Measurements from ENCODE around the gene TMEM236. TPM values are rescaled to one million over a fixed set of nuclear protein-coding genes. Genes with fewer than 3 reads are reported as not detected.

The TMEM236 gene
- total RNA-seq, 1 experiment from 2014 or later, result 0.24 TPM

DNA sequence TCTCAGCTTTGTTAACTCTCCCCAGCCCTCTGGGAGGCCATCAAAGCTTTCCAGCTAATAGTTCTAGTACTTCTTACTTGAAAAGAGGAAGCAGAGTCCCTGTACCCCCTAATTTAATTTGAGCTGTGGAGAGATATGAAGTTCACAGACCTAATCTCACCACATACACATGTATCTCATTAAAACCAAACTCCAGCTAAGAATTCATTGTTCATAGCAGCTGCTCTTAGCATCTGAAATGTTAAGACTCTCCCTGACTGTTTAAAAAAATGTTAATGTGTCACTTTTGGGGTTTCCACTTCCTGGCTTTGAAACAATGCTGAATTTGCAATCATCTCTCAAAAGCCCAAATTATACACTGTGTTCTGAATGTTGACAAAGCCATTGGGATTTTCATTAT, 41.0 kb downstream of the TMEM236 start:
- Histone ChIP-seq H3K4me2 (no peak overlapping the region), H3K27ac (no peak overlapping the region), H3K4me1 (replicated peaks; ENCODE audit: insufficient read depth) (no peaks in the 10 kb centered on the region), H3F3A (ENCODE audit: insufficient read depth, low read depth) (no peaks in the 10 kb centered on the region), H4K20me1 (ENCODE audit: insufficient read depth) (no peaks in the 10 kb centered on the region), H3K9me3 (ENCODE audit: insufficient read depth, low read depth) (no peaks in the 10 kb centered on the region), H3K36me3 (ENCODE audit: low read depth) (no peaks in the 10 kb centered on the region), H3K4me3 (no peak overlapping the region), H3K9me2 (ENCODE audit: insufficient read depth) (no peaks in the 10 kb centered on the region), H2AFZ (no peak overlapping the region), H3K79me2 (ENCODE audit: low read depth) (no peaks in the 10 kb centered on the region), H3K27me3 (ENCODE audit: insufficient read depth, low read depth) (no peaks in the 10 kb centered on the region)
- no peak for DNase-seq
- TF ChIP-seq, protein P1, sequence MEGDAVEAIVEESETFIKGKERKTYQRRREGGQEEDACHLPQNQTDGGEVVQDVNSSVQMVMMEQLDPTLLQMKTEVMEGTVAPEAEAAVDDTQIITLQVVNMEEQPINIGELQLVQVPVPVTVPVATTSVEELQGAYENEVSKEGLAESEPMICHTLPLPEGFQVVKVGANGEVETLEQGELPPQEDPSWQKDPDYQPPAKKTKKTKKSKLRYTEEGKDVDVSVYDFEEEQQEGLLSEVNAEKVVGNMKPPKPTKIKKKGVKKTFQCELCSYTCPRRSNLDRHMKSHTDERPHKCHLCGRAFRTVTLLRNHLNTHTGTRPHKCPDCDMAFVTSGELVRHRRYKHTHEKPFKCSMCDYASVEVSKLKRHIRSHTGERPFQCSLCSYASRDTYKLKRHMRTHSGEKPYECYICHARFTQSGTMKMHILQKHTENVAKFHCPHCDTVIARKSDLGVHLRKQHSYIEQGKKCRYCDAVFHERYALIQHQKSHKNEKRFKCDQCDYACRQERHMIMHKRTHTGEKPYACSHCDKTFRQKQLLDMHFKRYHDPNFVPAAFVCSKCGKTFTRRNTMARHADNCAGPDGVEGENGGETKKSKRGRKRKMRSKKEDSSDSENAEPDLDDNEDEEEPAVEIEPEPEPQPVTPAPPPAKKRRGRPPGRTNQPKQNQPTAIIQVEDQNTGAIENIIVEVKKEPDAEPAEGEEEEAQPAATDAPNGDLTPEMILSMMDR (conservative IDR thresholded peaks at IDR 0.05), result no peak
- TF ChIP-seq EZH2 (IDR thresholded peaks at IDR 0.05; ENCODE audit: low read depth), result no peak
- CTCF ChIA-PET, result no interaction called here
- POLR2A ChIA-PET (ENCODE audit: unreplicated experiment), result interaction anchor here (0.7 kb wide), 1 partner anchor 43 kb away, joined by 3 read pairs; no protein-coding TSS in a partner anchor
- intact Hi-C loops (cut with micrococcal nuclease; ENCODE audit: unreplicated experiment), result no loop called here
- no TSS peak for BruUV-seq (replicated peaks)

DNA sequence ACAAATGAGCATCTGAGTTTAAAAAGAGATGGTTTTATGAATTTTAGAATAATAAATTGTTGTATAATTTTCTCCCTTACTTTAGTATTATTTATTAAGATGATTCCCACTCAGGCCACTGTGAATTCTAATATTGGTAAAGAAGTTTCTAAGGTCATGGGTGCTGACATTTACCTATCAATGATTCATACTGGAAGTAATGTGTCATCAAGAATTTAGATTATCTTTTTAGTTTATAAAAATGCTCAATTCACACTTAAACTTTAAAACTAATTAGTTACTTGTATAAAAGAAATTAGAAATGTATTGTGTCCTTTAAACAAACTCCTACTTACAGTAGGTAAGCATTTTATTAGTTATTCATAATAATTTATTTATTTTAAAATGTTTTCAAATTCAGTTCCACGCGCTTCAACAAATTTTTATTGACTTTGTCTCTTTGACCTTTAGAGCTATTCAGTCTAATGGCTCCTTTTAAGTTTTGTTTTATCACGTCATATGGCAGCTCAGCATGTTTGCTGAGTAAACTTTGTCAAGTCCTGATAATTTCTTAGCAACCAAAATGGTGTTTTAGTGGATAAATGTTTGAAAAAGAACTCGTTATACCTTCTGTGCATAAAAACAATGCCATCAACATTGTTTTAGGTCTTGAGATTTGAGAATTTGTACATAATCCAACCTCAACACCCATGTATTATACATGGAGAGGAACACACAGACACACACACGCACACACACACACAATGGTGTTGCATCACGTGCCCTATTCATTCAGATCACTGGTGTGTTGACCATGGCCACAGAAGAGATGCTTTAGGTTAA, 42.0 kb downstream of the TMEM236 start:
- no peak overlapping the region for H3K4me2 ChIP-seq
- no peaks in the 10 kb centered on the region for H3K36me3 ChIP-seq (ENCODE audit: low read depth)
- ChIA-PET POLR2A (ENCODE audit: unreplicated experiment) (interaction anchor here (0.7 kb wide), 1 partner anchor 42 kb away, joined by 3 read pairs; no protein-coding TSS in a partner anchor), CTCF (no interaction called here)
- intact Hi-C loops (cut with micrococcal nuclease; ENCODE audit: unreplicated experiment), result no loop called here
- H3K27ac ChIP-seq, result no peak overlapping the region
- no peaks in the 10 kb centered on the region for H3K9me3 ChIP-seq (ENCODE audit: insufficient read depth, low read depth)
- H3K4me1 ChIP-seq (replicated peaks; ENCODE audit: insufficient read depth), result no peaks in the 10 kb centered on the region
- H2AFZ ChIP-seq, result no peak overlapping the region
- H4K20me1 ChIP-seq (ENCODE audit: insufficient read depth), result no peaks in the 10 kb centered on the region
- no peak for DNase-seq
- no TSS peak for BruUV-seq (replicated peaks)
- H3K4me3 ChIP-seq, result no peak overlapping the region
- no peaks in the 10 kb centered on the region for H3K9me2 ChIP-seq (ENCODE audit: insufficient read depth)
- no peak for TF ChIP-seq EZH2 (IDR thresholded peaks at IDR 0.05; ENCODE audit: low read depth)
- TF ChIP-seq, protein P1 (conservative IDR thresholded peaks at IDR 0.05), result no peak
- no peaks in the 10 kb centered on the region for H3K79me2 ChIP-seq (ENCODE audit: low read depth)
- H3K27me3 ChIP-seq (ENCODE audit: insufficient read depth, low read depth), result no peaks in the 10 kb centered on the region
- no peaks in the 10 kb centered on the region for H3F3A ChIP-seq (ENCODE audit: insufficient read depth, low read depth)

DNA sequence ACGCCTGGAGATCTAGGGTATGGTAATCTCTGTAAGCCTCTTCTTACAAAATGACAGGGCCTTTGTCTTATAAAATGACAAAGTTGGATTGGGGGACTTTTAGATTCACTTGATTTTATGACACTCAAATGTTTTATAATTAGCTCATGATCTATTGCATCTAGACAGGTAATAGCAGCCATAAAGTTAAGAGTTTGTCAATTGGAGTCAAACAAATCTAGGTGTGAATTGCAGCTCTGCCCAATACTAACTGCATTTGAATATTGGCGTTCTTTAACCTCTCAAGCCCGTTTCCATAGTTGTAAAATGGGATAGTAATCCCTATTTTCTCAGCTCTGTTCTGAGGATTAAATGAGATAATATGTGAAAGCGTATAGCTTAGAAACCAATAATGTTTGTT, 43.1 kb downstream of the TMEM236 start:
- H3K9me2 ChIP-seq (ENCODE audit: insufficient read depth), result no peaks in the 10 kb centered on the region
- no peak overlapping the region for H3K4me2 ChIP-seq
- H3K4me3 ChIP-seq, result no peak overlapping the region
- CTCF ChIA-PET, result no interaction called here
- TF ChIP-seq EZH2 (IDR thresholded peaks at IDR 0.05; ENCODE audit: low read depth), result no peak
- TF ChIP-seq, protein P1 (conservative IDR thresholded peaks at IDR 0.05), result no peak
- BruUV-seq (replicated peaks), result no TSS peak
- H3K79me2 ChIP-seq (ENCODE audit: low read depth), result no peaks in the 10 kb centered on the region
- intact Hi-C loops (cut with micrococcal nuclease; ENCODE audit: unreplicated experiment), result no loop called here
- no peak overlapping the region for H3K27ac ChIP-seq
- H3K4me1 ChIP-seq (replicated peaks; ENCODE audit: insufficient read depth), result no peaks in the 10 kb centered on the region
- no peaks in the 10 kb centered on the region for H4K20me1 ChIP-seq (ENCODE audit: insufficient read depth)
- POLR2A ChIA-PET (ENCODE audit: unreplicated experiment), result no interaction called here
- H3K9me3 ChIP-seq (ENCODE audit: insufficient read depth, low read depth), result no peaks in the 10 kb centered on the region
- no peak overlapping the region for H2AFZ ChIP-seq
- no peaks in the 10 kb centered on the region for H3K27me3 ChIP-seq (ENCODE audit: insufficient read depth, low read depth)
- DNase-seq, result no peak
- H3K36me3 ChIP-seq (ENCODE audit: low read depth), result no peaks in the 10 kb centered on the region
- H3F3A ChIP-seq (ENCODE audit: insufficient read depth, low read depth), result no peaks in the 10 kb centered on the region

All from PC-9 (cell line).